PFSK-1 (cell line): ENCODE data around the gene ADCY2.

Experiments
- POLR2AphosphoS5 ChIP-seq: IDR thresholded peaks from 2 replicates; pipeline ENCODE4 v1.6.1; 2012; ENCODE audit warnings: low read depth, mild to moderate bottlenecking, control low read depth, low read length, moderate library complexity
- REST ChIP-seq, 2 experiments: IDR thresholded peaks; 2 replicates each; pipeline versions ENCODE4 v1.6.1 to v1.8.0; 2011 to 2012; ENCODE audit warnings: low read depth in 2 of 2, low read length in 2 of 2, control low read depth in 1 of 2, inconsistent platforms in 1 of 2, mild to moderate bottlenecking in 1 of 2, moderate library complexity in 1 of 2; ENCODE audit not compliant: insufficient read depth in 1 of 2

DNA sequence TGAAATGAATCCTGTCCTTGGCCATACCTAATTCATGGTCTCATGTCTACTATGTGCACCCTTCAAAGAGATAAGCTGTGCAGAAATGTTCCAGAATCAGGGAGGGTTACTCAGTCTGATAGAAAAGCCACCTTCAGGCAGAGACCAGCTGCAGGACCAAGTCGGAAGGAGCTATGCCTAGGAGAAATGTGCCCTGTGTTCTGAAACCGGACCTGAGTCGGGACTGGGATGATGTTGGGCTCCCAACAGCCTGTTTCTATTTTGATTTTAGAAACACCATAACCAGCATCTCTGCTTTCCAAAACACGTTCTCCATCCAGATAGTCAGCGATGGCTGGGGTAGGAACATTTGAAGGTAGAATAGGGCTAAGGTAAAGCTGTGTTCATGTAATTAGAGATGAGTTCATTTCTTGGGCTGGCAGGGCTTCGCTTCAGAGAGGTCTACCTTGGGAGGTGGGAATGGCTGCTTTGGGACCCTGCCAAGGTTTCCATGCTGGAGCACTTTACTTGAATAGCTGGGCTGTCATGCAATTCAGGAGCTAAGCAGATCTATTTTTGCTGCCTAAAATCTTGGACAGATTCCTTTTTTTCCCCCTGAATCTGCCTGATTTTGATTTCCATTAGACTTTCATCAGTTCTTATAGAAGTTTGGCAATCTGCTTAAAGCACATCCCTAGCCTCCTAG, 2.8 kb downstream of the ADCY2 start:
- TF ChIP-seq POLR2AphosphoS5, result no peak
- TF ChIP-seq REST (IDR thresholded peaks at IDR 0.05; ENCODE audit: insufficient read depth in 1 of 2, low read depth in 2 of 2, low read length in 2 of 2), result no peak
